ENCODE measurements around the gene C8A. TPM values are rescaled to one million over a fixed set of nuclear protein-coding genes. Genes with fewer than 3 reads are reported as not detected.

C8A gene
- total RNA-seq, 3 donors from 2014 or later (not counting 1 experiment from before 2014, with no cell fraction given), result not detected

GRCh38 chr1:56873213-56873612 is 18.6 kb downstream of the C8A start:
- no peak for ATAC-seq
- Mint-ChIP-seq H3K4me1 (peaks cover 28 to 30% of the 10 kb centered on the region in 2 donors), H3K9me3 (peaks cover 0 to 2% of the 10 kb centered on the region in 2 donors), H3K4me3 (no peak overlapping the region), H3K27me3 (ENCODE audit: low read depth in 2 of 2) (peaks cover 15 to 18% of the 10 kb centered on the region in 2 donors), H3K27ac (no peak overlapping the region), H3K36me3 (no peaks in the 10 kb centered on the region)
- TF ChIP-seq, protein P1, sequence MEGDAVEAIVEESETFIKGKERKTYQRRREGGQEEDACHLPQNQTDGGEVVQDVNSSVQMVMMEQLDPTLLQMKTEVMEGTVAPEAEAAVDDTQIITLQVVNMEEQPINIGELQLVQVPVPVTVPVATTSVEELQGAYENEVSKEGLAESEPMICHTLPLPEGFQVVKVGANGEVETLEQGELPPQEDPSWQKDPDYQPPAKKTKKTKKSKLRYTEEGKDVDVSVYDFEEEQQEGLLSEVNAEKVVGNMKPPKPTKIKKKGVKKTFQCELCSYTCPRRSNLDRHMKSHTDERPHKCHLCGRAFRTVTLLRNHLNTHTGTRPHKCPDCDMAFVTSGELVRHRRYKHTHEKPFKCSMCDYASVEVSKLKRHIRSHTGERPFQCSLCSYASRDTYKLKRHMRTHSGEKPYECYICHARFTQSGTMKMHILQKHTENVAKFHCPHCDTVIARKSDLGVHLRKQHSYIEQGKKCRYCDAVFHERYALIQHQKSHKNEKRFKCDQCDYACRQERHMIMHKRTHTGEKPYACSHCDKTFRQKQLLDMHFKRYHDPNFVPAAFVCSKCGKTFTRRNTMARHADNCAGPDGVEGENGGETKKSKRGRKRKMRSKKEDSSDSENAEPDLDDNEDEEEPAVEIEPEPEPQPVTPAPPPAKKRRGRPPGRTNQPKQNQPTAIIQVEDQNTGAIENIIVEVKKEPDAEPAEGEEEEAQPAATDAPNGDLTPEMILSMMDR (IDR thresholded peaks at IDR 0.05), result no peak
- no peaks in the 10 kb centered on the region for H3K9me3 ChIP-seq (ENCODE audit: control insufficient read depth, insufficient read depth, low read length)
- no peak for DNase-seq
- intact Hi-C loops (cut with micrococcal nuclease), result no loop called here
- WGBS (ENCODE audit: insufficient coverage), result 87% methylated on average over 1 of the region's 1 CpG
- H3K27me3 ChIP-seq (ENCODE audit: control insufficient read depth, insufficient read depth, low read length), result peaks cover 2% of the 10 kb centered on the region
- H3K27ac ChIP-seq (ENCODE audit: low read length), result no peak overlapping the region
- peaks cover 9% of the 10 kb centered on the region for H3K4me1 ChIP-seq (ENCODE audit: control insufficient read depth, insufficient read depth, low read length)
- no peak overlapping the region for H3K4me3 ChIP-seq (ENCODE audit: low read length)
- no peaks in the 10 kb centered on the region for H3K36me3 ChIP-seq (ENCODE audit: control insufficient read depth, insufficient read depth, low read length)

DNA sequence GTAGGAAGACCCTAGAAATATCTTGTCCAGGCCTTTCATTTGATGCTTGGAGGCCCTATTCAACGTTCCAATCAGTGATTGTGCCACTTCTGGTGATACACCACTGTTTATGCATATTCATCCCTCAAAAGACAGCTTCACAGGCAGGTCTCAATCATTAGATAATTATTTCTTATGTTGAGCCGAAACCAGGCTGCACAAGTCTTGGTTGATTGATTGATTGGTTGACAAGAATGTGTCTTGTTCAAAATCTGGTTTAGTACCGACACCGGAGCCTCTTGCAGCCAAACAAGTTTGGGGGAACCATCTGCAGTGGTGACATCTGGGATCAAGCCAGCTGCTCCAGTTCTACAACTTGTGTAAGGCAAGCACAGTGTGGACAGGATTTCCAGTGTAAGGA is 20.1 kb downstream of the C8A start:
- intact Hi-C loops (cut with micrococcal nuclease), result no loop called here
- no peaks in the 10 kb centered on the region for H3K9me3 ChIP-seq (ENCODE audit: control insufficient read depth, insufficient read depth, low read length)
- 87% methylated on average over 4 of the region's 4 CpGs for WGBS (ENCODE audit: insufficient coverage)
- Mint-ChIP-seq H3K36me3 (no peaks in the 10 kb centered on the region), H3K4me1 (peaks cover 30 to 36% of the 10 kb centered on the region in 2 donors), H3K27me3 (ENCODE audit: low read depth in 2 of 2) (peaks cover 9 to 12% of the 10 kb centered on the region in 2 donors), H3K9me3 (peaks cover 0 to 2% of the 10 kb centered on the region in 2 donors), H3K27ac (no peak overlapping the region), H3K4me3 (no peak overlapping the region)
- ATAC-seq (no peak), DNase-seq (no peak)
- no peak overlapping the region for H3K4me3 ChIP-seq (ENCODE audit: low read length)
- TF ChIP-seq, protein P1 (IDR thresholded peaks at IDR 0.05), result no peak
- H3K36me3 ChIP-seq (ENCODE audit: control insufficient read depth, insufficient read depth, low read length), result no peaks in the 10 kb centered on the region
- peaks cover 2% of the 10 kb centered on the region for H3K27me3 ChIP-seq (ENCODE audit: control insufficient read depth, insufficient read depth, low read length)
- peaks cover 9% of the 10 kb centered on the region for H3K4me1 ChIP-seq (ENCODE audit: control insufficient read depth, insufficient read depth, low read length)
- H3K27ac ChIP-seq (ENCODE audit: low read length), result no peak overlapping the region

GRCh38 chr1:56877973-56878372 is 23.4 kb downstream of the C8A start:
- ATAC-seq, result peak in 2 of 3 donors; percentile 52 to 90
- Histone ChIP-seq H3K27me3 (ENCODE audit: control insufficient read depth, insufficient read depth, low read length) (no peaks in the 10 kb centered on the region), H3K36me3 (ENCODE audit: control insufficient read depth, insufficient read depth, low read length) (no peaks in the 10 kb centered on the region), H3K9me3 (ENCODE audit: control insufficient read depth, insufficient read depth, low read length) (no peaks in the 10 kb centered on the region), H3K4me3 (ENCODE audit: low read length) (no peak overlapping the region), H3K27ac (ENCODE audit: low read length) (peak overlapping the region; percentile 26), H3K4me1 (ENCODE audit: control insufficient read depth, insufficient read depth, low read length) (peaks cover 9% of the 10 kb centered on the region)
- TF ChIP-seq, protein P1 (IDR thresholded peaks at IDR 0.05), result no peak
- intact Hi-C loops (cut with micrococcal nuclease), result no loop called here
- 46% methylated on average over 2 of the region's 3 CpGs for WGBS (ENCODE audit: insufficient coverage)
- H3K27ac Mint-ChIP-seq, result peak overlapping the region; percentile 74 to 90
- H3K4me3 Mint-ChIP-seq, result peak overlapping the region; percentile 32
- H3K36me3 Mint-ChIP-seq, result no peaks in the 10 kb centered on the region
- no peak for DNase-seq
- peaks cover 30 to 36% of the 10 kb centered on the region in 2 donors for H3K4me1 Mint-ChIP-seq
- peaks cover 0 to 2% of the 10 kb centered on the region in 2 donors for H3K9me3 Mint-ChIP-seq
- H3K27me3 Mint-ChIP-seq (ENCODE audit: low read depth in 2 of 2), result peaks cover 0 to 8% of the 10 kb centered on the region in 2 donors

- Histone ChIP-seq H3K4me1 (ENCODE audit: control insufficient read depth, insufficient read depth, low read length) (peaks cover 9% of the 10 kb centered on the region), H3K36me3 (ENCODE audit: control insufficient read depth, insufficient read depth, low read length) (no peaks in the 10 kb centered on the region), H3K4me3 (ENCODE audit: low read length) (no peak overlapping the region), H3K27me3 (ENCODE audit: control insufficient read depth, insufficient read depth, low read length) (no peaks in the 10 kb centered on the region), H3K9me3 (ENCODE audit: control insufficient read depth, insufficient read depth, low read length) (no peaks in the 10 kb centered on the region), H3K27ac (ENCODE audit: low read length) (no peak overlapping the region)
- TF ChIP-seq, protein P1 (IDR thresholded peaks at IDR 0.05), result no peak
- Mint-ChIP-seq H3K4me3 (no peak overlapping the region), H3K27ac (no peak overlapping the region), H3K27me3 (ENCODE audit: low read depth in 2 of 2) (peaks cover 0 to 6% of the 10 kb centered on the region in 2 donors), H3K9me3 (no peaks in the 10 kb centered on the region), H3K36me3 (no peaks in the 10 kb centered on the region), H3K4me1 (peaks cover 24 to 30% of the 10 kb centered on the region in 2 donors)
- ATAC-seq (no peak), DNase-seq (no peak)
- 80% methylated on average over 1 of the region's 1 CpG for WGBS (ENCODE audit: insufficient coverage)
- intact Hi-C loops (cut with micrococcal nuclease), result no loop called here
Observed at GRCh38 chr1:56880774-56881173, 26.2 kb downstream of the C8A start.
